KMS-11 (cell line): ENCODE results near the gene HOXB5.

Experiments
- H2AFZ ChIP-seq: fragments of 200-600 bp; sonication (generic); 2 replicates; pipeline ENCODE4 v1.6.1; 2016; ENCODE audit warnings: antibody characterized with exemption, mixed run types, low read depth
- H3K27ac ChIP-seq: fragments of 200-600 bp; sonication (generic); 2 replicates; pipeline ENCODE4 v1.6.1; 2016; ENCODE audit warnings: mild to moderate bottlenecking, mixed run types
- H3K27me3 ChIP-seq: fragments of 200-600 bp; sonication (generic); 2 replicates; pipeline ENCODE4 v1.6.1; 2017; ENCODE audit warnings: mild to moderate bottlenecking, low read depth, mixed run types, moderate library complexity; ENCODE audit not compliant: insufficient read depth
- H3K36me3 ChIP-seq: fragments of 200-600 bp; sonication (generic); 2 replicates; pipeline ENCODE4 v1.6.1; 2017; ENCODE audit warnings: mild to moderate bottlenecking, mixed run types; ENCODE audit not compliant: insufficient read depth
- H3K4me1 ChIP-seq: fragments of 200-600 bp; sonication (generic); 2 replicates; pipeline ENCODE4 v1.6.1; 2016; ENCODE audit warnings: mild to moderate bottlenecking, low read depth, mixed run types; ENCODE audit not compliant: poor library complexity, severe bottlenecking
- H3K4me2 ChIP-seq: fragments of 200-600 bp; sonication (generic); 2 replicates; pipeline ENCODE4 v1.7.0; 2016; ENCODE audit warnings: mild to moderate bottlenecking, mixed run types
- H3K4me3 ChIP-seq: fragments of 200-600 bp; sonication (generic); IDR thresholded peaks from 2 replicates; pipeline ENCODE4 v1.6.1; 2017; ENCODE audit warnings: low read depth, low read length, mixed read lengths; ENCODE audit not compliant: insufficient read depth
- H3K79me2 ChIP-seq: fragments of 200-600 bp; sonication (generic); 2 replicates; pipeline ENCODE4 v1.6.1; 2016; ENCODE audit warnings: low read depth, mixed run types; ENCODE audit not compliant: insufficient read depth
- H3K9ac ChIP-seq: fragments of 200-600 bp; sonication (generic); 2 replicates; pipeline ENCODE4 v1.6.1; 2016; ENCODE audit warnings: mild to moderate bottlenecking, mixed run types
- H4K20me1 ChIP-seq: fragments of 200-600 bp; sonication (generic); 2 replicates; pipeline ENCODE4 v1.6.1; 2016; ENCODE audit warnings: mild to moderate bottlenecking, mixed run types; ENCODE audit not compliant: insufficient read depth
- TF ChIP-seq, protein P1 (sequence below): fragments of 200-600 bp; sonication (generic); conservative IDR thresholded peaks from 2 replicates; pipeline ENCODE4 v1.6.1; 2017; ENCODE audit warnings: low read depth, mild to moderate bottlenecking, antibody characterized with exemption, low read length, moderate library complexity, mixed read lengths

HOXB5 gene

DNA sequence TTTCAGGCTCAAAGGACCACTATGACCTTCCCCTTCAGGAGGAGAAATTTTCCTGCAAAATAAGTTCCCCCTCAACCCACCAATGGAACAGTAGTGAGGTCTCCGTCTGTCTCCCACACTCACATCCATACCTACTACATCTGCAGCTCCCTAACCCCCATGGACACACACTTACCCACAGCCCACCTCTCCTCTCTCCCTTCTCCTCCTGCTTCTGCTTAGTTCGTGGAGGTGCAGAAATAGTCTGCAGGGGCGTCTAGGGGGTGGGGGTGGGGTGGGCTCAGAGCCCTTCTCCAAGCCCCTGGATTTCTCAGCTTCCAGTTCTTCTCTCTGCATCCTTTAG lies 24.4 kb downstream of the HOXB5 start:
- no peaks in the 10 kb centered on the region for H3K27me3 ChIP-seq
- TF ChIP-seq, protein P1, sequence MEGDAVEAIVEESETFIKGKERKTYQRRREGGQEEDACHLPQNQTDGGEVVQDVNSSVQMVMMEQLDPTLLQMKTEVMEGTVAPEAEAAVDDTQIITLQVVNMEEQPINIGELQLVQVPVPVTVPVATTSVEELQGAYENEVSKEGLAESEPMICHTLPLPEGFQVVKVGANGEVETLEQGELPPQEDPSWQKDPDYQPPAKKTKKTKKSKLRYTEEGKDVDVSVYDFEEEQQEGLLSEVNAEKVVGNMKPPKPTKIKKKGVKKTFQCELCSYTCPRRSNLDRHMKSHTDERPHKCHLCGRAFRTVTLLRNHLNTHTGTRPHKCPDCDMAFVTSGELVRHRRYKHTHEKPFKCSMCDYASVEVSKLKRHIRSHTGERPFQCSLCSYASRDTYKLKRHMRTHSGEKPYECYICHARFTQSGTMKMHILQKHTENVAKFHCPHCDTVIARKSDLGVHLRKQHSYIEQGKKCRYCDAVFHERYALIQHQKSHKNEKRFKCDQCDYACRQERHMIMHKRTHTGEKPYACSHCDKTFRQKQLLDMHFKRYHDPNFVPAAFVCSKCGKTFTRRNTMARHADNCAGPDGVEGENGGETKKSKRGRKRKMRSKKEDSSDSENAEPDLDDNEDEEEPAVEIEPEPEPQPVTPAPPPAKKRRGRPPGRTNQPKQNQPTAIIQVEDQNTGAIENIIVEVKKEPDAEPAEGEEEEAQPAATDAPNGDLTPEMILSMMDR: no peak
- no peaks in the 10 kb centered on the region for H4K20me1 ChIP-seq
- no peaks in the 10 kb centered on the region for H3K79me2 ChIP-seq
- H3K4me3 ChIP-seq: no peak overlapping the region
- no peaks in the 10 kb centered on the region for H3K4me1 ChIP-seq
- no peak overlapping the region for H3K4me2 ChIP-seq
- H3K27ac ChIP-seq: no peak overlapping the region
- no peak overlapping the region for H3K9ac ChIP-seq
- H3K36me3 ChIP-seq: no peaks in the 10 kb centered on the region
- no peak overlapping the region for H2AFZ ChIP-seq

DNA sequence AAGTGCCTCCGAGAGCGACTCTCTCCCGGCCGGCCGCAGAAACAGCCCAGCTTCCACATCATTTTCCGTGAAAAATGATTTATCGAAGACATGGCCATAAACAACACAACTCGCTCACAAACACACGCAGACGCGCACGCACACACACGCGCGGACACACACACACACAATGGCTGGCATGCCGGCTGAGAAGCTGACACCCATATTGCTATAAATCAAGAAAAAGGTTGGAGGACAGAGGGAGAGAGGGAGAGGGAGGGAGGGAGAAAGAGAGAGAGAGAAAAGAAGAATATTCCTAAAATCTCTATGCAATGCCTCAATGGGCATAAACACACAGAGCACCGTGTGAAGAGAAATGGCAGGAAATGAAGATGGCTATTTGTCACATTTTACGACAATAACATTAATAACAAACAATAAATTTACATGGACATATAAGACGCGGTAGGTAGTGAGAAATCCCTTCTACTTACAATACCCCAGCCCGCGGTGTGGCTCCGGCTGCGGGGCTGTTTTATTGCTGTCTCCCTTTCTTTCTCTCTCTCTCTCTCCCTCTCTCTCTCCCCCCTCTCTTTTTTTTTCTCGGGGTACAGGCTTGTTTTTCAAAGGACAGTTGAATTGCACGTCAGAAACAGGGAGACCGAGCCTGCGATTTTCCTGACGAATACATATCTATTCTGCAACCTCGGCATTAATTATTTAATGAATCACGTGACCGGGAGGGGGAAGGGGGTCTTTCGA lies 24.9 kb downstream of the HOXB5 start:
- no peak overlapping the region for H2AFZ ChIP-seq
- TF ChIP-seq, protein P1: no peak
- H3K79me2 ChIP-seq: no peaks in the 10 kb centered on the region
- no peak overlapping the region for H3K9ac ChIP-seq
- no peaks in the 10 kb centered on the region for H3K4me1 ChIP-seq
- H3K27ac ChIP-seq: no peak overlapping the region
- H3K4me2 ChIP-seq: no peak overlapping the region
- no peak overlapping the region for H3K4me3 ChIP-seq
- H3K36me3 ChIP-seq: no peaks in the 10 kb centered on the region
- H4K20me1 ChIP-seq: no peaks in the 10 kb centered on the region
- H3K27me3 ChIP-seq: no peaks in the 10 kb centered on the region

DNA sequence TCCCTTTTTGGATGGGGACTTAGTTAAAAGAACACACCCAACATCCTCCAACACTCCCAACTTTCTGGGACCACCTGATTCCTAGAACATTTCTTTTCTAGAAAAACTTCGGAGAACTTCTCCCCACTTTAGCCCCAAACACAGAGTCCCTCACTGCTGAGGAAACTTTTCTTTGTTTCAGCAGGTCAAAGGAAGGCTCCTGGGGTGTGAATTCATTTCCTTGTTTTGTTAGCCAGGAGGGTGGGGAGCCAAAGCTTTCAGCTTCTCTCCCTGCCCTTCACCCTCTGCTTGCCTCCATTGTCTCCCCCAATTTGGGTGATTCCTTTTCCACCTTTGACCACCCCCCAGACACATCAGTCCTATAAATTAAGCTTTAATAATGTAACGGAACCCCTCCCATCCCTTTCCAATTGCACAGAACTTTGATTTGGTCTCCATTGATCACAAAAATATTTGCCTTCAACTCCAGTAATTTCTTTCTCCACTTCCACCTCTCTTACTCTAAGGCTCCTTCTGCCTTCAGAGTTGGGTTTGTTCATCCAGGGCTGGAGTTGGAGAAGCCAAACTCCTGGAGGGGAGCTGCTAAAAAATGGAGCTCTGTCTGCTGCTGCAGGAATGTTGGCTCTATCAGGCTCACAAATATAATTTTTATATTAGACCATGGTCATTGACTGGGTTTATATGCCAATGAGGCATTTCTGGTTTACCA lies 25.8 kb downstream of the HOXB5 start:
- no peaks in the 10 kb centered on the region for H3K27me3 ChIP-seq
- TF ChIP-seq, protein P1: no peak
- no peak overlapping the region for H2AFZ ChIP-seq
- no peak overlapping the region for H3K9ac ChIP-seq
- no peaks in the 10 kb centered on the region for H3K36me3 ChIP-seq
- no peak overlapping the region for H3K4me2 ChIP-seq
- no peaks in the 10 kb centered on the region for H4K20me1 ChIP-seq
- H3K4me3 ChIP-seq: no peak overlapping the region
- H3K27ac ChIP-seq: no peak overlapping the region
- H3K79me2 ChIP-seq: no peaks in the 10 kb centered on the region
- no peaks in the 10 kb centered on the region for H3K4me1 ChIP-seq

DNA sequence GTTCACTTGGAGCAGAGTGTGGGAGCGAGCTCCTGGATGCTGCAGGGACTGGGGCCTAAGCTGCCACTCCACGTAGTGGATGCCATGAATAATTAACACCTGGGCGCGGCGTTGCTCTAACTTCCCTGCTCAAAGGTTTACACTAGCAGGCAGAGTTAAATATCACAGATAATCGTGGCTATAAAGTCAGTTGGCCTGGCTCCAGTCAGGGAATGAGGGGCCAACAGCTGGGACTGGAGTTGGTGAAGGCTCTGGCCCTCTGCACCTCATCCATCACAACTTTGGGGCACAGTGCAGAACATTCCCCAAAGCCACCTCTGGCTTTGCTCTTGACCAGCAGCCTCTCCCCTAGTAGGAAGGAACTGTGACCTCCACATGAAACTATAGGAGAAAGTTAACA lies 26.4 kb downstream of the HOXB5 start:
- Histone ChIP-seq H3K9ac (no peak overlapping the region), H3K4me2 (no peak overlapping the region), H3K79me2 (no peaks in the 10 kb centered on the region)

More for the DNA sequence above, 26.4 kb downstream of the HOXB5 start:
- no peaks in the 10 kb centered on the region for H4K20me1 ChIP-seq
- no peaks in the 10 kb centered on the region for H3K27me3 ChIP-seq
- H2AFZ ChIP-seq: no peak overlapping the region
- no peaks in the 10 kb centered on the region for H3K4me1 ChIP-seq
- H3K27ac ChIP-seq: no peak overlapping the region
- no peaks in the 10 kb centered on the region for H3K36me3 ChIP-seq
- TF ChIP-seq, protein P1: no peak
- no peak overlapping the region for H3K4me3 ChIP-seq
